Right lobe of liver (tissue), 4 donors: ENCODE measurements around the gene CLCN7.

Experiments used
- CTCF ChIP-seq, 4 donors: fragments of 200-600 bp in 3 of 4; fragments of 450-650 bp in 1 of 4; IDR thresholded peaks; one replicate each; pipeline versions ENCODE4 v1.5.1 to v1.8.0; 2016 to 2022; ENCODE audit warnings: antibody characterized with exemption in 4 of 4, mild to moderate bottlenecking in 2 of 4
- POLR2A ChIP-seq: fragments of 450-650 bp; IDR thresholded peaks from one replicate; pipeline ENCODE4 v1.6.1; 2017; ENCODE audit warnings: antibody characterized with exemption, mild to moderate bottlenecking
- donor health status: DM: no; HTN: no; CAD: no.
- donor health status: DM: no; HTN: no; CAD: no.
- donor health status: DM: no; HTN: yes; CAD: no.

- TF ChIP-seq CTCF (IDR thresholded peaks at IDR 0.05) (no peak), POLR2A (no peak)
These were observed 52.8 kb downstream of the CLCN7 start for GRCh38 chr16:1422076-1422475.
